HepG2 (cell line): ENCODE measurements around the gene LCN12. TPM values are rescaled to one million over a fixed set of nuclear protein-coding genes. Genes with fewer than 3 reads are reported as not detected.

Source experiments
- CBX2 ChIP-seq, 2 experiments: fragments of 200-600 bp in 1 of 2; sonication (generic); formaldehyde crosslinking in 1 of 2; IDR thresholded peaks; 2 replicates each; pipeline versions ENCODE4 v1.7.0 to v1.8.1; 2018 to 2022; ENCODE audit warnings: low read depth in 2 of 2, low read length in 1 of 2, mild to moderate bottlenecking in 1 of 2, missing genetic modification reagents in 1 of 2
- DZIP1 ChIP-seq: sonication (generic); formaldehyde crosslinking; IDR thresholded peaks from 2 replicates; pipeline ENCODE4 v1.5.0; 2020; ENCODE audit warnings: mild to moderate bottlenecking, missing genetic modification reagents
- FOXK1 ChIP-seq: sonication (generic); formaldehyde crosslinking; IDR thresholded peaks from 2 replicates; pipeline ENCODE4 v1.4.0; 2020; ENCODE audit warnings: low read depth, missing genetic modification reagents, borderline replicate concordance
- FOXK2 ChIP-seq: fragments of 450-650 bp; IDR thresholded peaks from 2 replicates; pipeline ENCODE4 v1.6.1; 2016
- HOXA7 ChIP-seq: sonication (generic); formaldehyde crosslinking; IDR thresholded peaks from 2 replicates; pipeline ENCODE4 v1.8.1; 2022; ENCODE audit warnings: mild to moderate bottlenecking, missing genetic modification reagents, moderate library complexity
- NR2F1 ChIP-seq, 2 experiments: fragments of 450-650 bp in 1 of 2; formaldehyde crosslinking in 1 of 2; IDR thresholded peaks; 2 replicates each; pipeline versions ENCODE4 v1.5.0 to v1.6.1; 2016 to 2020; ENCODE audit warnings: mild to moderate bottlenecking in 1 of 2, missing compliant biosample characterization in 1 of 2, missing genetic modification reagents in 1 of 2, moderate library complexity in 1 of 2
- ONECUT2 ChIP-seq: sonication (generic); formaldehyde crosslinking; IDR thresholded peaks from 2 replicates; pipeline ENCODE4 v1.4.0; 2020; ENCODE audit warnings: missing genetic modification reagents
- PAF1 ChIP-seq: IDR thresholded peaks from 2 replicates; pipeline ENCODE4 v1.6.1; 2016; ENCODE audit warnings: missing genetic modification reagents, missing compliant biosample characterization
- PRDM10 ChIP-seq: sonication (generic); formaldehyde crosslinking; IDR thresholded peaks from 2 replicates; pipeline ENCODE4 v1.4.0; 2020; ENCODE audit warnings: low read depth, missing genetic modification reagents
- ZNF234 ChIP-seq: sonication (generic); formaldehyde crosslinking; conservative IDR thresholded peaks from 2 replicates; pipeline ENCODE4 v1.5.1; 2020; ENCODE audit warnings: mild to moderate bottlenecking, missing genetic modification reagents
- ZNF329 ChIP-seq: sonication (generic); formaldehyde crosslinking; IDR thresholded peaks from 2 replicates; pipeline ENCODE4 v1.9.0; 2021; ENCODE audit warnings: low read depth, mild to moderate bottlenecking, missing genetic modification reagents
- ZNF468 ChIP-seq: sonication (generic); formaldehyde crosslinking; IDR thresholded peaks from 2 replicates; pipeline ENCODE4 v1.8.0; 2022; ENCODE audit warnings: mild to moderate bottlenecking, moderate library complexity, missing genetic modification reagents
- ZNF619 ChIP-seq: sonication (generic); formaldehyde crosslinking; IDR thresholded peaks from 2 replicates; pipeline ENCODE4 v1.4.0; 2020; ENCODE audit warnings: mild to moderate bottlenecking, missing genetic modification reagents
- ZNF83 ChIP-seq: sonication (generic); formaldehyde crosslinking; IDR thresholded peaks from 2 replicates; pipeline ENCODE4 v1.4.0; 2020; ENCODE audit warnings: missing genetic modification reagents, mild to moderate bottlenecking, borderline replicate concordance
- polyA plus RNA-seq, 8 experiments: library from polyadenylated mRNA; depleted of rRNA in 3 of 8; stranded (reverse) in 7 of 8; unstranded in 1 of 8; fragments of >200 nt; fragmentation: Illumina TruSeq in 4 of 8; extraction: Trizol in 4 of 8; gene quantifications; 2 replicates each; pipeline versions ENCODE4 v1.2.1 to v1.2.3, GENCODE V29; 2011 to 2016; ENCODE audit warnings: low read depth in 4 of 8, missing spikeins in 1 of 8, mixed read lengths in 1 of 8; ENCODE audit not compliant: insufficient read depth in 1 of 8
- total RNA-seq, 5 experiments: library from RNA; depleted of rRNA; stranded (reverse); fragments of >200 nt; fragmentation: Illumina TruSeq; extraction: Trizol; gene quantifications; 2 replicates each; pipeline ENCODE4 v1.2.3, GENCODE V29; 2016; ENCODE audit warnings: low read depth in 1 of 5
- TF ChIP-seq, protein P1 (sequence below): sonication (generic); formaldehyde crosslinking; IDR thresholded peaks from 2 replicates; pipeline ENCODE4 v1.9.0; 2022; ENCODE audit warnings: missing genetic modification reagents, mild to moderate bottlenecking, borderline replicate concordance
- TF ChIP-seq, protein P2 (sequence below): sonication (generic); formaldehyde crosslinking; conservative IDR thresholded peaks from 2 replicates; pipeline ENCODE4 v1.8.0; 2022; ENCODE audit warnings: mild to moderate bottlenecking, moderate library complexity, missing genetic modification reagents
- TF ChIP-seq, protein P3 (sequence below): sonication (generic); formaldehyde crosslinking; IDR thresholded peaks from 2 replicates; pipeline ENCODE4 v1.8.0; 2022; ENCODE audit warnings: mild to moderate bottlenecking, missing genetic modification reagents, moderate library complexity

LCN12 gene
- total and polyA plus RNA-seq, 2 of the 13 experiments (the other 11 are each of a cell fraction or from before 2014, with no cell fraction given), result 3.4 to 6.9 TPM

DNA sequence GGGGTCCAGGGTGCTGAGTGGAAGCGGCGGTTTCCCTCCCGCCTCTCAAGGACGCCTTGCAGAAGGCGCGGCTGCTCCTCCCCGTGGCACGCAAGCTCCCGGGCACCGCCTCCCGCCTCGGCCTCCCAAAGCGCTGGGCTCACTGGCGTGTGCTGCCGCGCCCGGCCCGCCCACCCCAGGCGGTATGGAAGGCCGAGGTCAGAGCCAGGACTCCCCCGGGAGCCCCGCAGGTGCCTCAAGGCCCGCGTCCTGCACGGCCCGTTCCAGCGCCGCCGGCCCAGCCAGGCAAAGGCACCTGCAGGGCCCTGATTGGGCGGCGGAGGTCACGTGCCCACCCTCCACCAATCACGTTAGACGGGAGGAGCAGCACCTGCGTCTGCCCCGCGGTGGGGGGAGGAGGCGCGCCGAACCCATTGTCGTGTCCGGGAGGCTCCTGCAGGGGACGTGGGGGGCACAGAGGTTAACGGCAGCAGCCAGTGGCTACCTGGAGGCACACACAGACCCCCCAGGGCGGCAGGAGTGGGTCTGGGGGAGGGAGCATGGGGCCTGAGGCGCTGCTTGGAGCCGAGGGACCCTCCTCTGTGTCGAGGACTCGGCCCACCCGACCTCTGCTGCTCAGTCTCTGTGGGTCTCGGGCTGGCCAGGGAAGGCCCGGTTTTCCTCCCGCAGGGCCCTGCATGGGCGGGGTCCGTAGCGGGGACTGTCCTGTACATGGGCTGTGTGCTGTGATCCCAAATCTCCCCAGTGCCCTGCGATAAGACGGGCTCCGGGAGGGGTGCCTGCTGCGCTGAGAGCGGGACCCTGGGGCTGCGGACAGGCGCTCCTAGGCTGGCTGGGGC is 2.0 kb upstream of the LCN12 start (continued):
- TF ChIP-seq, protein P1, sequence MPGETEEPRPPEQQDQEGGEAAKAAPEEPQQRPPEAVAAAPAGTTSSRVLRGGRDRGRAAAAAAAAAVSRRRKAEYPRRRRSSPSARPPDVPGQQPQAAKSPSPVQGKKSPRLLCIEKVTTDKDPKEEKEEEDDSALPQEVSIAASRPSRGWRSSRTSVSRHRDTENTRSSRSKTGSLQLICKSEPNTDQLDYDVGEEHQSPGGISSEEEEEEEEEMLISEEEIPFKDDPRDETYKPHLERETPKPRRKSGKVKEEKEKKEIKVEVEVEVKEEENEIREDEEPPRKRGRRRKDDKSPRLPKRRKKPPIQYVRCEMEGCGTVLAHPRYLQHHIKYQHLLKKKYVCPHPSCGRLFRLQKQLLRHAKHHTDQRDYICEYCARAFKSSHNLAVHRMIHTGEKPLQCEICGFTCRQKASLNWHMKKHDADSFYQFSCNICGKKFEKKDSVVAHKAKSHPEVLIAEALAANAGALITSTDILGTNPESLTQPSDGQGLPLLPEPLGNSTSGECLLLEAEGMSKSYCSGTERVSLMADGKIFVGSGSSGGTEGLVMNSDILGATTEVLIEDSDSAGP (CRISPR knock-in tag), result peak; percentile 69
- peak; percentile 80; the same call in 1 of the 2 replicates for TF ChIP-seq DZIP1 (CRISPR knock-in tag)
- TF ChIP-seq ONECUT2 (CRISPR knock-in tag), result no peak
- TF ChIP-seq CBX2 (IDR thresholded peaks at IDR 0.05; ENCODE audit: low read depth, low read length), result no peak
- TF ChIP-seq CBX2 (CRISPR knock-in tag; IDR thresholded peaks at IDR 0.05; ENCODE audit: low read depth), result no peak
- TF ChIP-seq ZNF329 (CRISPR knock-in tag), result peak; percentile 86; the same call in 1 of the 2 replicates
- no peak for TF ChIP-seq FOXK2
- TF ChIP-seq PRDM10 (CRISPR knock-in tag), result peak; percentile 69
- no peak for TF ChIP-seq ZNF619 (CRISPR knock-in tag)
- TF ChIP-seq HOXA7, result no peak
- TF ChIP-seq NR2F1 (CRISPR knock-in tag; IDR thresholded peaks at IDR 0.05), result peak in 1 of 2 experiments; percentile 57; a peak in 1 of 4 replicates
- TF ChIP-seq ZNF468 (CRISPR knock-in tag), result peak; percentile 31; the same call in 1 of the 2 replicates
- TF ChIP-seq, protein P2, sequence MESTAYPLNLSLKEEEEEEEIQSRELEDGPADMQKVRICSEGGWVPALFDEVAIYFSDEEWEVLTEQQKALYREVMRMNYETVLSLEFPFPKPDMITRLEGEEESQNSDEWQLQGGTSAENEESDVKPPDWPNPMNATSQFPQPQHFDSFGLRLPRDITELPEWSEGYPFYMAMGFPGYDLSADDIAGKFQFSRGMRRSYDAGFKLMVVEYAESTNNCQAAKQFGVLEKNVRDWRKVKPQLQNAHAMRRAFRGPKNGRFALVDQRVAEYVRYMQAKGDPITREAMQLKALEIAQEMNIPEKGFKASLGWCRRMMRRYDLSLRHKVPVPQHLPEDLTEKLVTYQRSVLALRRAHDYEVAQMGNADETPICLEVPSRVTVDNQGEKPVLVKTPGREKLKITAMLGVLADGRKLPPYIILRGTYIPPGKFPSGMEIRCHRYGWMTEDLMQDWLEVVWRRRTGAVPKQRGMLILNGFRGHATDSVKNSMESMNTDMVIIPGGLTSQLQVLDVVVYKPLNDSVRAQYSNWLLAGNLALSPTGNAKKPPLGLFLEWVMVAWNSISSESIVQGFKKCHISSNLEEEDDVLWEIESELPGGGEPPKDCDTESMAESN (CRISPR knock-in tag), result no peak; the same call in 1 of the 2 replicates
- peak; percentile 78; the same call in 1 of the 2 replicates for TF ChIP-seq ZNF83 (CRISPR knock-in tag)
- TF ChIP-seq PAF1, result no peak
- TF ChIP-seq ZNF234, result no peak
- TF ChIP-seq, protein P3, sequence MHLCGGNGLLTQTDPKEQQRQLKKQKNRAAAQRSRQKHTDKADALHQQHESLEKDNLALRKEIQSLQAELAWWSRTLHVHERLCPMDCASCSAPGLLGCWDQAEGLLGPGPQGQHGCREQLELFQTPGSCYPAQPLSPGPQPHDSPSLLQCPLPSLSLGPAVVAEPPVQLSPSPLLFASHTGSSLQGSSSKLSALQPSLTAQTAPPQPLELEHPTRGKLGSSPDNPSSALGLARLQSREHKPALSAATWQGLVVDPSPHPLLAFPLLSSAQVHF (CRISPR knock-in tag), result peak; percentile 58; the same call in 1 of the 2 replicates
- TF ChIP-seq FOXK1 (CRISPR knock-in tag), result no peak
